Activated CD4-positive, CD25-positive, alpha-beta regulatory T cell treated with anti-CD3 and anti-CD28 coated beads, Interleukin-2, amount 50 U/mL, for 24 hours (primary cell): ENCODE data around the gene PLXND1.
"Not testable (repeated sequence)": the region's sequence is repeated elsewhere in the genome, so short reads cannot be mapped to it uniquely, and the experiment has no call there.

Experiments
- ATAC-seq, 2 donors: fragments of 150-1000 bp; cut with Tn5 transposase; one replicate each; pipeline ENCODE4 v1.10.0; 2021; ENCODE audit warnings: mild to moderate bottlenecking in 1 of 2, moderate library complexity in 1 of 2

PLXND1 gene

DNA sequence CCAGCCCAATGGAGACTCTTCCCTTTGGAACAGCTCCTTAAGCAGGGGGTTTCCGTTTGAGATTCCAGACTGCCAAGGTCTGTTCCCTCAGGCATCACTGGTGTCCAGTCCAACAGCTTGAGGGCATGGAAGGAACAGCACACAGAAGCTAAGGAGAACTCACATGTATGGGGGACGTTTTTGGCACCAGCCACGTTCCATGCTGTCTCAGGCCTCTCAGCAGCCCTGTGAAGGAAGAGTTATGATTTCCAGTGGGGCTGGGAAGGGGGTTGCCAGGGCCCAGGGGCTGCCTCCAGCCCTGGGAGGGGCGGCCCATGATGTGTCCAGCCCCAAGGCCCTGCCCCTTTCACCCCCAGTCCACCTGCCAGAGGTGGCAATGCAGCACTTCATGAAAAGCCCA lies 85.5 kb downstream of the PLXND1 start:
- no peak for ATAC-seq

DNA sequence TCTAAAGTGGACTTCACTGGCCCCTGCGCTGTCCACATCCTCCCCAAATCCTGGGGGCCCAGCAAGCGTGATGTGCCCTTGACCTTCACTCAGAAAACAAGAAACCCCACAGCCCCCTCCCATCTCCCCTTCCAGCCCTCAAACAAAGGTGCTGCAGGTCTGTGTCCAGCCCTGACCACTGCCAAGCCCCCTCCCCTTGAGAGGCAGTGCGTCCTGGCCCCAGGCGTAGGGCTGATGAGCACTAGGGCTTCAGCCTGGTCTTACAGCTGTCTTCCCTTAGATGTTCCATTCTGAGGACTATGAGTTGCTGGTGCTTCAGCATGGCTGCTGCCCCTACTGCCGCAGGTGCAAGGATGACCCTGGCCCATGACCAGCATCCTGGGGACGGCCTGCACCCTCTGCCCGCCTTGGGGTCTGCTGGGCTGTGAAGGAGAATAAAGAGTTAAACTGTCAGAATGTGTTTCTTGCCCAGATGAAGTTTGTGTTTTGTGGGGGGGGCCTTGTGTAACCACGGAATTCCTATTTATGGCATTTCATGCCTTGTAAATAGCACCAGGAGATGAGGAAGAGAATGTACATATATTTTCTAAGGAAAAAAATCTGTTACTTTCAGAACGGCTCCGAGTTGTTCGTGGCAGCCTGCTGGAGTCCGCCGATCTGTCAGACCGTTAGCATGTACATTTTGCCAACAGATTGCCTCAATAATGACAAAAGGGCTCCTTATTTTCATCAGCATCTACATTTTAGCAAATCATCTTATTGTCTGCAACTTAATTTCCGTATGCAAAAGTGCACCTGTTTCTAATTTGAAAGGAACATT lies 86.4 kb downstream of the PLXND1 start:
- no peak for ATAC-seq

DNA sequence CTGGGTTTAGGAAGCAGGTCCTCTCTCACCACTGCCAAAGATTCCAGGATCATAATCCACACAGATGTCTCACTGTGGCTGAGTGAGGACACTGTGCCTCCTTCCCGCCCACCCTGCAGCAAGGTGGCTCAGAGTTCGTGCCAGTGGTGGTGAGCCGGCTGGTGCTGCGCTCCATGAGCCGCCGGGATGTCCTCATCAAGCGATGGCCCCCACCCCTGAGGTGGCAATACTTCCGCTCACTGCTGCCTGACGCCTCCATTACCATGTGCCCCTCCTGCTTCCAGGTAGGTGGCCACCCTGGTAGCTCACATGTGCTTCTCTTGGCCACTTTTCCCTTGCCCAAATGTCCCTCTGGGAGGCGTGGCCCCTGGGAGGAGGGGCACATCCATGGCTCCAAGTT lies 87.0 kb downstream of the PLXND1 start:
- ATAC-seq, result no peak

DNA sequence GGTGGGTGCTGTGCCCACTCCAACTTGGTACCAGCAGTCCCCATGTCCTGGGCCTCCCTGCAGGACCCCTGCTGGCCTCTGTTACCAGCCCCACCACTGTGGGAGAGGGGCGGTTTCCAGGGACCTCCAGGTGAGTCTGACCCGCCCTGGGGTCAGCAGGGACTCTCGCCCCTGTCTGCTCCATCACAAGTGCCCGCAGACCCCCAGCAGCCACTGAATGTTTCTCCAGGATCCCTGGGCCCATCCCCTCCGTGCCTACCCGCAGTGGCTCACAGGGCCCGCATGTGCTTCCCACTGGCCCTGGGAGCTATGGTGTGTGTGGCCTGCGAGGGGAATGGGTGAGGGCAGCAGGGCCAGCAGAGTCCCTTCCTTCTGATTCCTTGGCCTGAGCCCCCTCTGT lies 87.9 kb downstream of the PLXND1 start:
- no peak for ATAC-seq

DNA sequence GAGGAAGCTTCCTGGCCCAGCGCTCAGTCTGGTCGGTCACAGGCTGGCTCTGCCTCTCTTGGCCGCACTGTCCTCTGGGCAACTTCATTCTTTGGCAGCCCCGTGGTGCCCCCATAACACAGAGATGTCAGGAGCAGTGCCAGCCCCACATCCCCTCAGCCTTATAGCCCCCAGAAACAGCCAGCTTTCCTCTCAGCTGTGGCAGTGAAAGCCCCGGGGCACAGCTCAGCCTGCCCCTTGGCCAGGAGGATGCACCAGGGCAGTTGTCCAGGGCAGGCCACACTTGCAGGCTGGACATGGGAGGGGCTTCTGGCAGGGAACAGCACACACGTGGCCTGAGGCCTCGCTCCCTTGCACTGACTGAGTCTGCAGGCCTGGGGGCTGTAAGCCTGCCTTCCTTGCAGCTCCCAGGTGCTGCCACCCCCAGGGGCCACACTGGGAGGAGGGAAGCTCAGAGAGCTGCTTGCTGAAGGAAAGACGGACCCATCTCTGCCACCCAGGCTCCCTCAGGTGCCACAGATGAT lies 88.4 kb downstream of the PLXND1 start:
- no peak for ATAC-seq

DNA sequence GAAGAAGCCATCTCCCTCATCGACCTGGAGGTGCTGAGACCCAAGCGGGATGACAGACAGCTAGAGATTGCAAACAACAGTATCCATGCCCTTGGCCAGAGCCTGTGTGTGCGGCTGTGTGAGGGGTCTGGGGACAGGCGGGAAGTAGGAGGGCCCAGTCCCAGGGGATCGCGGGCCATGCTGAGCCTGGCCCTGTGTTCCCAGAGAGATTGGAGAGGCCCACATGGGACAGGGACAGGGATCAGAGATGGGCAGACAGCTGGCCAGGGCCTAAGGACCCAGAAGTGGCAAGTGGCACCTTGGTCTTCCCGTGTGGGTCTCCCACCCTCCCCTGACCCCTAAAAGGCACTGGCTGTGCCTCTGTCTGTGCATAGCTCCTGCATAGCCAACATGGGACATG lies 89.0 kb downstream of the PLXND1 start:
- no peak for ATAC-seq

DNA sequence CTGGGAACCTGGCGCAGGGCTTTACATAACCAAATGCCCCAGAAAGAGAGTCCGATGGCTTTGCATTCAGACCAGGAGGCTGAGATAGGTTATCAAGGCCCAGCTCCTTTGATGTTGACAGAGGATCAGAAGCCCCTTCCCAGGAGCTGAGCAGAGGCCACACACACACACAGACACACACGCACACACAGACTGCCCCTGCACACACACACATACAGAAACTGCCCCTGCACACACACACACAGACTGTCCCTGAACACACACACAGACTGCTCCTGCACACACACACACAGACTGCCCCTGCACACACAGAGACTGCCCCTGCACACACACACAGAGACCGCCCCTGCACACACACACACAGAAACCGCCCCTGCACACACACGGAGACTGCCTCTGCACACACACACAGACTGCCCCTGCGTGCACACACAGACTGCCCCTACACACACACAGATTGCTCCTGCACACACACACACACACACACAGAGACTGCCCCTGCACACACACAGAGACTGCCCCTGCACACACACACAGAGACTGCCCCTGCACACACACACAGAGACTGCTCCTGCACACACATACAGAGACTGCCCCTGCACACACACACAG lies 90.5 kb downstream of the PLXND1 start:
- not testable (repeated sequence) for ATAC-seq

DNA sequence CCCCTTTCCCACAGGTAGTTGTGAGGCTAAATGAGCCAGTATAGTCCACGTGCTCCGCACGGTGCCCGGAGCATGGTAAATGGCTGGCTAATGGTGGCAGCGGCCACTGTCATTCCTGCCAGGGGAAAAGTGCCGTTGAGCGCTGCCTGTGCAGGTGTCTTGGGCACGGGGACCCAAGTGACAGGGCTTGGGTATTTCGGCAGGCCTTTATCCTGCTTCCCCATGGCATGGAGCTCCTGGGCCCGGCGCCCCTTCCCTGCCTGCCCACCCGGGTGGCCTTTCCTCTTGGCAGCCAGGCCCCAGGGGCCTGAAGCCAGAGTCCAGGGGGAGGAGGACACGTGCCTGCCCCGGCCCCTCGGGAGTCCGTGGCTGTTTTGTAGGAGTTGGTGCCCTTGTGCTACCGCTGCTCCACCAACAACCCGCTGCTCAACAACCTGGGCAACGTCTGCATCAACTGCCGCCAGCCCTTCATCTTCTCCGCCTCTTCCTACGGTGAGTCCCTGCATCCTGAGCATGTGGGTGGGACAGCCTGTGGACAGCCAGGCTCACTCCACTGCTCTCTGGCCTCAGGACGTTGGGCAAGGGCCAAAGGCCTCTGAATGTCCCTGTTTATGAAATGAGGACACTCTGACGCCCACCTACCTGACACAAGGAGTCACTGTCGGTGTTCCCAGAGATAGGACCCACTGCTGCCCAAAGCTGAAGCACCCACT lies 91.2 kb downstream of the PLXND1 start:
- not testable (repeated sequence) for ATAC-seq

DNA sequence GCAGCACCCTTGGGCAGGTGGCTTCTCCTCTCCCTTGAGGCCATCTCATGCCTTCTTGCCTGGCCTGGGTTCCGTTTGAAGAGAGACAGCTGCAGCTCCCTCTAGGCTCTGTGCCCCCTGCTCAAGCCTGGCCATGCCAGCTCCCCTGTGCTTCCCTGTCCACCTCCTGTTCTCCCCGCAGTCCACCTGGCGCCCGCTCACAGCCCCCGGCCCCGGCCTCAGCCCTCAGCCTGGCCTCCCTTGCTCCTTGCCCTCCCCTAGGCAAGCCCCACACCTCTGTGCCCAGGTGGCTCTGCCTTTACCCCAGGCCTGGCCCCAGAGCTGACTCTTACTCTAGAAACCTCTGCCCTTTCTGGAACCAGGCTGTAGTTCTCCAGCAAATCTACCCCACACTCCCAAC lies 91.9 kb downstream of the PLXND1 start:
- no peak for ATAC-seq

DNA sequence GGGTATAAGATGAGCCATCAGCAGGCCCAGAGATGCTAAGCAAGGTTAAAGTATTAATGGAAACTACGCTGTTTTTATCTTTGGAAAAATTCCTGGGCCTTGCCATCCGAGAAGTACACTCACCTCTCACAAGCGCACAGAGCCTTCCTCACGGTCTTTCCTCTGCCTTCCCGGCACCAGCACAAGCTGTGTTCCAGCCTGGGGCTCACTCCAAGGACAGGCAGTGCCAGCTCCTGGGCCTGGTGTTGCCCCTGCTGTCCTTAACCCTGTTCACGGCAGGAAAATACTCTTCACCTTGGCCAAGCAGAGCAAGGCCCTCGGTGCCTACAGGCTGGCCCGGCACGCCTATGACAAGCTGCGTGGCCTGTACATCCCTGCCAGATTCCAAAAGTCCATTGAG lies 92.4 kb downstream of the PLXND1 start:
- no peak for ATAC-seq

DNA sequence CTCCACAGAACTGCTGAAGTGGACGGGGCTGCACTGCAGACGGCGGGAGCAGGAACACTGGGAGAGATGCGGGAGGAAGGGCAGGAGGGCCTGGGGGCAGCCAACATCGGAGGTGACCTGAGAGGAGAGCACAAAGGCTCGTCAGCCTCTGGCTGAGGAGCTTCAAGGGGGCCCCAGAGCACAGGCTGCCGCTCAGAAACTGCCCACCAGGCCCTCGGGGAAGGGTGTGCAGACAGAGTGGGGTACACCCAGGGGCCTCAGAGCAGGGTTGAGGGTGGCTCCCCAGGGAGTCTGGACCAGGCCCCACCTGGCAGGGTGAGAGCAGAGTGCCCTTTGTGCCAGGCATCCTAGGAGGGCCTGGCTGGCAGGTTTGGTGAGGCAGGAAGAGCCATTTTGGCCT lies 92.8 kb downstream of the PLXND1 start:
- no peak for ATAC-seq

DNA sequence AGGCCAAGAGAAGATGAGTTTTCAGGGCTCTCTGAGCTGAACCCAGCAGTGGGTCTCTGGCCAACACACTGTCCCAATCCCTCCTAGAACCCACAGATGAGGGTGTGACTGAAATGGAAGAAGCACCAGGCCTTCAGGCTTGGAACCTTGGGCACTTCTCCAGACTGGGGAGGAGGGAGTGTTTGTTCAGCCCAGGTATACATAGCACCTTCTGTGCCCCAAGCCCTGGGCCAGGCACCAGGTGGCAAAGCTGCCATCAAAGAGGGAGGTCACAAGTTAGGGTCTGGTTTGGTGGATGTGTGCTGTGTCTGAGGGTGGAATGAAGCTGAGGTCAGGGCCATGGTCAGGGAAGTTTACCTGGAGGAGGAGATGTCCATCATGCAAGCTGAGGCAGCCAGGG lies 93.9 kb downstream of the PLXND1 start:
- no peak for ATAC-seq

DNA sequence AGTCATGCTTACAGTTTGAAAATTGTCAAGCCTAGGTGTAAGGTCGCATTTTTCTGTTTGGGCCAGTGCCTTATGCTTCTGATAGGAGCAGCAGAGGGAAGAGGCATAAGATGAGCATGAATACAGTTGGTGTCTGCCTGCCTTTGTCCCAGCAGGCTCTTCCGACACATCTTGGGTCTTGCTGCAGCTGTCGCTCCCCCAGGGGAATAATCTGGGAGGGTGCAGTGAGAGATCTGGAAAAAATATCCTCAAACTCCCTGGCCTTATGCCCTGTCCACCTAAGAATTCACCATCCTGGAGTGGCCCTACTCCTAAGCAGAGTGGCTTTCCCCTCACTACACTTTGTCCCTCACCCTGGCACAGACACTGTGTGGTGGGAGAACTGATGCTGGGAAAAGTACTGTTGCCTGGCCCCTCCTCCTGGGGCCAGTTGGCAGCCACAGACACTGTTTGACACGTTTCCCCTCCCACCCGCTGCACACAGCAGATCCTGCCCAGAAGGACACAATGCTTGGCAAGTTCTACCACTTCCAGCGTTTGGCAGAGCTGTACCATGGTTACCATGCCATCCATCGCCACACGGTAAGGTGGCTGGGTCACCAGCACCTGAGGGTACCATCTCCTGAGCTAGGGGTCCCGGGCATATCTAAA lies 99.2 kb downstream of the PLXND1 start:
- no peak for ATAC-seq

DNA sequence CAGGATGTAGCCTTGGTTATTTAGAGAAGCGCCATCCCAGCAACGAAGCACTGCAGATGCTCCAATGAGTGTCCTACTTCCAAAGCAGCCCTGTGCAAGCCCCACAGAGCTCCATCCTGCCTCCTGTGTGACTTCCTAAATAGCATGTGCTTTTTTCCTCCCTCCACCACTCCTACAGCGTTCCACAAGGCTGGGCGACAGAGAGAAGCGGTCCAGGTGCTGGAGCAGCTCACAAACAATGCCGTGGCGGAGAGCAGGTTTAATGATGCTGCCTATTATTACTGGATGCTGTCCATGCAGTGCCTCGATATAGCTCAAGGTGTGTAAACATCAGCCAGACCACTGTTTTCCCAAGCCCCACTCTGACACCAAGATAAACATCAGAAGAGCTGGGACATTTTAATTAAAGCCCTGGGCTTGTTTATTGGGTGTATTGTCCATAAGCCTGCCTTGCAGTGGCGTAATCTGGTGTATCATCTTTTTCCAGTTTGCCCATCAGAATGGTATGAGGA lies 100.2 kb downstream of the PLXND1 start:
- ATAC-seq, result no peak

DNA sequence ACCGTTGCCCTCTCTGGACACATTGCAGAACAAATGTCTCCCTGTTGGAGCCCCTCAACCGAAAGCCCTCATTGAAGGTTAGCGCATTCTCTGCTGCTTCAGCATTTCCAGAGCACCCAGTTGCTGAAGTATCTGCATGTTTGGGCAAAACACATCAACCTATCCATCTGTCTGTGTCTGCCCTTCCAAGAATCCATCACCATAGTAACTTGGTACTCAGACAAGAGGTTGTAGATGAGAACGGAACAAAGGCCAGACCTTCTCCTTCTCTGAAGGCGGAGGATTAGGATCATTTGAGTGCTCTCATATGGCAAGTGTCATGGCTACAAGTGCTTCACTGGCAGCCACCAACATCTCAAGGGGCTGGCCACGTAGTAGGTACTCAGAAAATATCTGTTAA lies 101.1 kb downstream of the PLXND1 start:
- ATAC-seq, result no peak
